ENCODE measurements around the gene ZFAND3. TPM values are rescaled to one million over a fixed set of nuclear protein-coding genes. Genes with fewer than 3 reads are reported as not detected.

The ZFAND3 gene
- total RNA-seq, 1 donor from 2014 or later = 56.3 TPM

- Mint-ChIP-seq H3K27ac (no peak overlapping the region), H3K4me1 (peaks cover 17% of the 10 kb centered on the region)
- no peak for DNase-seq
Observed at GRCh38 chr6:38054527-38055202, 235.1 kb downstream of the ZFAND3 start.

GRCh38 chr6:38055203-38055589, 235.7 kb downstream of the ZFAND3 start:
- no peak overlapping the region for H3K4me3 Mint-ChIP-seq
- CTCF ChIA-PET = interaction anchor here (1.0 kb wide), 1 partner anchor 11 kb away, joined by 3 read pairs; no protein-coding TSS in a partner anchor
- no peak for DNase-seq
- no peaks in the 10 kb centered on the region for H3K9me3 Mint-ChIP-seq
- intact Hi-C loops (cut with micrococcal nuclease) = no loop called here
- ATAC-seq (ENCODE audit: low read depth) = no peak
- no peak overlapping the region for H3K27ac Mint-ChIP-seq
- H3K4me1 Mint-ChIP-seq = peaks cover 17% of the 10 kb centered on the region
- POLR2A ChIA-PET = no interaction called here
- H3K36me3 Mint-ChIP-seq (ENCODE audit: low read depth) = peaks cover 3% of the 10 kb centered on the region
- H3K27me3 Mint-ChIP-seq = no peaks in the 10 kb centered on the region
- TF ChIP-seq CTCF (IDR thresholded peaks at IDR 0.05) = no peak

More at GRCh38 chr6:38054527-38055202, 235.1 kb downstream of the ZFAND3 start:
- no peak for TF ChIP-seq CTCF (IDR thresholded peaks at IDR 0.05)
- Mint-ChIP-seq H3K27me3 (no peaks in the 10 kb centered on the region), H3K36me3 (ENCODE audit: low read depth) (peaks cover 3% of the 10 kb centered on the region), H3K4me3 (no peak overlapping the region), H3K9me3 (no peaks in the 10 kb centered on the region)
- ChIA-PET POLR2A (interaction anchor here (0.7 kb wide), 1 partner anchor 19 kb away, joined by 3 read pairs; no protein-coding TSS in a partner anchor), CTCF (interaction anchor here (1.0 kb wide), 1 partner anchor 11 kb away, joined by 3 read pairs; no protein-coding TSS in a partner anchor)
- intact Hi-C loops (cut with micrococcal nuclease) = no loop called here
- no peak for ATAC-seq (ENCODE audit: low read depth)

GRCh38 chr6:38056361-38056760, 236.8 kb downstream of the ZFAND3 start:
- POLR2A ChIA-PET = no interaction called here
- H3K27ac Mint-ChIP-seq = no peak overlapping the region

GRCh38 chr6:38057994-38058393, 238.5 kb downstream of the ZFAND3 start:
- no peaks in the 10 kb centered on the region for H3K27me3 Mint-ChIP-seq
- TF ChIP-seq CTCF (IDR thresholded peaks at IDR 0.05) = no peak
- CTCF ChIA-PET = no interaction called here
- no peak for DNase-seq
- H3K4me1 Mint-ChIP-seq = peaks cover 15% of the 10 kb centered on the region
- intact Hi-C loops (cut with micrococcal nuclease) = no loop called here
- H3K9me3 Mint-ChIP-seq = no peaks in the 10 kb centered on the region
- H3K27ac Mint-ChIP-seq = no peak overlapping the region
- POLR2A ChIA-PET = no interaction called here
- no peak overlapping the region for H3K4me3 Mint-ChIP-seq
- peaks cover 20% of the 10 kb centered on the region for H3K36me3 Mint-ChIP-seq (ENCODE audit: low read depth)
- ATAC-seq (ENCODE audit: low read depth) = no peak

More at GRCh38 chr6:38056361-38056760, 236.8 kb downstream of the ZFAND3 start:
- TF ChIP-seq CTCF (IDR thresholded peaks at IDR 0.05) = no peak
- Mint-ChIP-seq H3K9me3 (no peaks in the 10 kb centered on the region), H3K4me3 (no peak overlapping the region), H3K36me3 (ENCODE audit: low read depth) (peaks cover 4% of the 10 kb centered on the region), H3K27me3 (no peaks in the 10 kb centered on the region), H3K4me1 (peaks cover 17% of the 10 kb centered on the region)
- ATAC-seq (ENCODE audit: low read depth) (no peak), DNase-seq (no peak)
- CTCF ChIA-PET = no interaction called here
- intact Hi-C loops (cut with micrococcal nuclease) = no loop called here

GRCh38 chr6:38062066-38062465, 242.5 kb downstream of the ZFAND3 start:
- no peak for TF ChIP-seq CTCF (IDR thresholded peaks at IDR 0.05)
- POLR2A ChIA-PET = no interaction called here
- Mint-ChIP-seq H3K4me1 (peaks cover 12% of the 10 kb centered on the region), H3K9me3 (no peaks in the 10 kb centered on the region), H3K4me3 (no peak overlapping the region), H3K27ac (no peak overlapping the region), H3K27me3 (no peaks in the 10 kb centered on the region), H3K36me3 (ENCODE audit: low read depth) (peaks cover 43% of the 10 kb centered on the region)
- ATAC-seq (ENCODE audit: low read depth) (no peak), DNase-seq (no peak)
- intact Hi-C loops (cut with micrococcal nuclease) = no loop called here
- CTCF ChIA-PET = no interaction called here
